HG03342 (cell line): ENCODE data around the gene RHBDL2.
A peak's percentile ranks its signal among the peaks of the same experiment; 100 is the strongest.
"Not testable (repeated sequence)": the region's sequence is repeated elsewhere in the genome, so short reads cannot be mapped to it uniquely, and the experiment has no call there.

Source experiments
- ATAC-seq: cut with Tn5 transposase; IDR thresholded peaks from one replicate; pipeline ENCODE4 v1.9.1; 2021; ENCODE audit warnings: mild to moderate bottlenecking, moderate library complexity; ENCODE audit not compliant: unreplicated experiment

The RHBDL2 gene

GRCh38 chr1:38885092-38885491 lies 56.5 kb downstream of the RHBDL2 start:
- no peak for ATAC-seq

GRCh38 chr1:38881487-38881886 lies 60.1 kb downstream of the RHBDL2 start, which contains the start of gene GJA9:
GJA9 (minus strand) TSS chr1:38881587; CDS start chr1:38876098, 5,489 bp downstream.
- no peak for ATAC-seq

GRCh38 chr1:38875811-38876210 lies 65.8 kb downstream of the RHBDL2 start:
- no peak for ATAC-seq

DNA sequence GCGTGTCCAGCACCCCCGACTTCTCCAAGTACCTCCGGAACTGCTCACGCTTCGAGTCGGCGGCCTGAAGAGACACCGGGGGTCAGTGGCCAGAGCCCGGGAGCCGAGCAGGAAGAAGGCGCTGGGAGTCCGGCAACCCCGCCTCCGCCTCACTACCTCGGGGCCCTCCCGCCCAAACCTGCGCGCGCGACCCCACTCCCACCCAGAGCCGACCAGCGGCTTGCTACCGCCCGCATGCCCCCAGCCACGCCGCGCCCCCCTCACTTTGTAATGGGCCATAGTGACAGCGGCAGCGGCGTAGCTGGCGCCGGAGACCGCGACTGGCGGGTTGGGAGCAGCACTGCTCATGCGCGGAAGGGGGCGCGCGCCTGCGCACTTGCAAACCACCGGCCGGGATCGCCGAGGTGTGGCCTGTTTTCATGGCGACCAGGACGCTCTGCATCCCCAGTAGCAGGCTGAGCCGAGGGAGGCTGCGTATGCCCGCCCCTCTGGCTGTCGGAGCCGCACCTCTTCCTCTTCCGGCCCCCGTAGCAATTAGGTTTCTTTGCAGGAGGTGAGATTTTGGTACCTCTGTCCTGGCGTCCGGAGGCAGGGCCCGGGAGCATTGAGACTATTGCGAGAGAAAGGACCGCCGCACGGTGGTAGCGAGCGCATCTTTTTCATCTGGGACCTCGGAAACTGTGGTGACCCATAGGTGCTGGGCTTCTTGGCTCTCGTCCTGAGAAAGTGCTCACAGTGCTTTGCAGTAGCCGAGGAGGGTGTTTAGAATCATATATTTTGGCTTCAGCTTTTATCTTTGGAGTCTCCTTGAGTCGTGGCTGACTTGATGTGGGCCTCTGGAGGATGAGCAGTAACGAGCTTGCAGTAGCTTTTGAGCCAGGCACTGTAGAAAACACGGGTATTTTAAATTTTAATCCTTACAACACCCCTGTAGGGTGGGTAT lies 68.3 kb downstream of the RHBDL2 start, which contains the start of gene MYCBP:
Gene MYCBP (minus strand): TSS at position 322 of the 943 bp plus-strand sequence. CDS start 43 bp downstream, at position 279.
- ATAC-seq: peak; percentile 95

GRCh38 chr1:38872401-38873026 lies 69.1 kb downstream of the RHBDL2 start:
- ATAC-seq: peak; percentile 23

GRCh38 chr1:38870996-38871395 lies 70.6 kb downstream of the RHBDL2 start:
- no peak for ATAC-seq

DNA sequence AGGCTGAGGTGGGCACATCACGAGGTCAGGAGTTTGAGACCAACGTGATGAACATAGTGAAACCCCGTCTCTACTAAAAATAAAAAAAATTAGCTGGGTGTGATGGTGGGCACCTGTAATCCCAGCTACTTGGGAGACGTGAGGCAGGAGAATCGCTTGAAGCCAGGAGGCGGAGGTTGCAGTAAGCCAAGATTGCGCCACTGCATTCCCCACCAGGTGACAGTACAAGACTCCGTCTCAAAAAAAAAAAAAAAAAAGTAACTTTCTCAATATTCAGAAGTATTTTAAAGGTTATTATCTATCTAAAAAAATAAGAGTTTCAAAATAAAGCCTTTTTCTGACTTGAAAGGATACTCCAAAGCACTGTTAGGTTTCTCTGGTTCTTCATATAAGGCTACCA lies 74.4 kb downstream of the RHBDL2 start:
- ATAC-seq: no peak

DNA sequence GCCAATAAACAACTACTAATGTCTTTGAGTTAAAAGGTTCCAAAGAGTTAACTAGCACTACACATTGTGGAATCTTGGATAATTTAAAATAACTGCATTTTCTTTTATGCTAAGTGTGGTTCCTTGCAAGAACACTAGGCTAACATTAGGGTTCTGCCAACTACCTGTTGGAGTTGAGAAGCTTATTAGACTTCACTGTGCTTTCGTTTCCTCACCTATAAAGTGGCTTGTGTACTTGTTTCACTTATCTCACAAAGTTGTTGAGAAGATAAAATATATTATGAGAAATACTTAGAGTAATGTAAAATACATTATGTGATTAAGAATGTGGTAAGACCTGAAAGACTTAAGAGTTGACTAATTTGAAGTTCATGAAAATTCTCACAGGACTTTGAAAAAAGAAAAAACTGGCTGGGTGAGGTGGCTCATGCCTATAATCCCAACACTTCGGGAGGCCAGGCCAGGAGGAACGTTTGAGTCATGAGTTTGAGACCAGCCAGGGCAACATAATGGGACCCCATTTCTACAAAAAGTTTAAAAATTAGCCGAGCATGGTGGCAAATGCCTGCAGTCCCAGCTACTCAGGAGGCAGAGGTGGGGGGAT lies 76.4 kb downstream of the RHBDL2 start:
- no peak for ATAC-seq

DNA sequence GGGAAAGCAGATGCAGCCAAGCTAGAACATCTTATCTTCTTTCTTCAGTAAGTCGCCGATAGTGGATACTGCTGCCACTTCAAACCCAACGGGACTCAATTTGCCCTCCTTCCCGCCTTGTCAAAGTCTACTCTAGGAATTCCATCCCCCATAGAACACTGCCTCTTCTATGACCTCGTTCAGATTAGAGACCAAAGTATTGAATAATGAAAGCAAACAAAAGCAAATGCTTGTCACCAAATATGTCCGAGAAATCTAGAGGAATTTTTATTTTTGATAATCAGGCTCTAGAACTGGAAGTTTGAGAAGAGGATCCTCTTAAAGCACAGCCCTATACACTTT lies 81.2 kb downstream of the RHBDL2 start:
- ATAC-seq: no peak

- ATAC-seq: peak; percentile 95
These were observed 81.8 kb downstream of the RHBDL2 start, which contains the start of gene RRAGC for GRCh38 chr1:38859561-38860453. RRAGC (minus strand) TSS chr1:38859772; CDS start chr1:38859646, 126 bp downstream.

GRCh38 chr1:38858833-38859560 lies 82.6 kb downstream of the RHBDL2 start:
- peak; percentile 31 for ATAC-seq

DNA sequence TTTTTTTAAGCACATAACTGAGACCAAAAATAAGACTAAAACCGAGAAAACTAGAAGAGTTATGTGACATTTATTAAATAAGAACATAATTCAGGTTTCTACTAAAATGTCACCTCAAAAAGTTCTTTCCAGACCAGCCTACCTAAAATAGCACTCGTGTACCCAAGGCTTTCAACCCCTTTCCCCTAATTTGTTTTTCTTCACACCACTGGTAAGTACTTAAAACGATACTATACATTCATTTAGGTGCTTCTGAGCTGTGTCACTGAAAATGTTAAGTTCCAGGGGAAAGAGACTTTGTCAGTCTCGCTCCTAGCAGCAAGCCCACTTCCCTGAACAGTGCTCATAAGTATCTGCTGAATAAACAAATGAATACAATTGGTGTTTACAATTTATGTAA lies 88.8 kb downstream of the RHBDL2 start:
- no peak for ATAC-seq

DNA sequence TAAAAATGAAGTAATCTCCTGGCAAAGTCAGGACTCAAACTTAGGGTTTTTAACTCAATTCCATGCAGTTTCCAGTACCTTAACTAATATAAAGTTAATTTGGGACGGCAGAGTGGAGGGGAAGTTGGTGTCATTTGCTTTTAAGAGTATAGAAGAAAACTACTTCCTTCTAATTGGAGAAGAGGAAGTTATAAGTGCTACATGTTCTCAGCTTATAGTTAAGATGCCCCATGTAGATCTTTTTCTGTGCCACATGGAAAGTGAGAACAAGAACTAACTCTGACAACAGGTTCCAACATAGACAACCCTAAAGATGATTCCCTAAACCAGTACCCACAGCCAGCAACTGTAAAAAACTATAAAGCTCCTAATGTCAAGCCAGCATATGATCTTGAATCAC lies 93.6 kb downstream of the RHBDL2 start:
- no peak for ATAC-seq

DNA sequence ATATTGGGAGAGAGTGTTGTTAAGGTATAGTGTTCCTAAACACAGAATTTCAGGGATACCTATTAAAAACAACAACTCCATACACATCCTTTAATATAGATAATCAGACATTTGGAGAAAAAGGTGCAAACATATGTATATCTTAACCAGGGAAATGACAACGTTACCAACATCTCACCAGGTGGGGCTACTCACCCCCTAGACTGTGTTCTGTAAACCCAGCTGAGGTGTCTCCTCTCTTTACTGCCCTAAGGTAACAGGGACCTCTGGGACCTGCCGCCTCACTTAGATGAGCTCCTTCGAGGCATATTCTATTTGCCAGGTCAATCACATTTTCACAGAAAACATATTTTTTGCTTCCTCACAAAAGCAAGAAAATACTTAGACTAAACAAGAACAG lies 95.4 kb downstream of the RHBDL2 start:
- no peak for ATAC-seq

DNA sequence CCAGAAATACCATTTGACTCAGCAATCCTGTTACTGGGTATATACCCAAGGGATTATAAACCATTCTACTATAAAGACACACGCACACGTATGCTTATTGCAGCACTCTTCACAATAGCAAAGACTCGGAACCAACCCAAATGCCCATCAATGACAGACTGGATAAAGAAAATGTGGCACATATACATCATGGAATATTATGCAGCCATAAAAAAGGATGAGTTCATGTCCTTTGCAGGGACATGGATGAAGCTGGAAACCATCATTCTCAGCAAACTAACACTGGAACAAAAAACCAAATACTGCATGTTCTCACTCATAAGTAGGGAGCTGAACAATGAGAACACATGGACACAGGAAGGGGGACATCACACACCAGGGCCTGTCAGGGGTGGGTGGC lies 96.5 kb downstream of the RHBDL2 start:
- not testable (repeated sequence) for ATAC-seq

- no peak for ATAC-seq
These were observed 101.3 kb downstream of the RHBDL2 start for GRCh38 chr1:38840281-38840680.

- ATAC-seq: no peak
These were observed 102.3 kb downstream of the RHBDL2 start for GRCh38 chr1:38839363-38839762.

DNA sequence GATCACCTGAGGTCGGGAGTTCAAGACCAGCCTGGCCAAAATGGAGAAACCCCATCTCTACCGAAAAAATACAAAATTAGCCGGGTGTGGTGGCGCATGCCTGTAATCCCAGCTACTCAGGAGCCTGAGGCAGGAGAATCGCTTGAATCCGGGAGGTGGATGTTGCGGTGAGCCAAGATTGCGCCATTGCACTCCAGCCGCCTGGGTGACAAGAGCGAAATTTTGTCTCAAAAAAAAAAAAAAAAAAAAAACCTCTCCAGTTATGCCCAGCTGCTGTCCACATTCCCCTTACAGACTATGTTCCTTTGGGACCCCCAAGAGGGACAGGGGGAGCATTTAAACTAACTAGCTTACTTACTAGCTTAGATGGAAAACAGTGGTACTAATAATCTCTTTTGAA lies 105.3 kb downstream of the RHBDL2 start:
- ATAC-seq: not testable (repeated sequence)
